GM23338 (cell line): Measurements from ENCODE around the gene FRMPD1. TPM values are rescaled to one million over a fixed set of nuclear protein-coding genes. Genes with fewer than 3 reads are reported as not detected.

Source experiments
- ATAC-seq: fragments of 200-7000 bp; cut with Tn5 transposase; 3 replicates; pipeline ENCODE4 v1.9.1; 2020
- DNase-seq: peaks from one replicate; pipeline ENCODE4 v3.0.0-alpha.2; 2015; ENCODE audit warnings: low spot score
- H2AFZ ChIP-seq: fragments of 200-600 bp; sonication (generic); 2 replicates; pipeline ENCODE4 v1.8.0; 2016; ENCODE audit warnings: antibody characterized with exemption, mild to moderate bottlenecking, moderate library complexity
- H3F3A ChIP-seq: fragments of 200-600 bp; sonication (generic); replicated peaks from 2 replicates; pipeline ENCODE4 v1.8.0; 2017; ENCODE audit warnings: antibody characterized with exemption, mixed run types, low read depth
- H3K27ac ChIP-seq: fragments of 200-600 bp; sonication (generic); 2 replicates; pipeline ENCODE4 v1.6.1; 2016; ENCODE audit warnings: low read depth
- H3K27me3 ChIP-seq: fragments of 200-600 bp; sonication (generic); 2 replicates; pipeline ENCODE4 v1.8.0; 2016; ENCODE audit warnings: mild to moderate bottlenecking, mixed run types, moderate library complexity; ENCODE audit not compliant: insufficient read depth
- H3K36me3 ChIP-seq: fragments of 200-600 bp; sonication (generic); 2 replicates; pipeline ENCODE4 v1.8.0; 2016; ENCODE audit warnings: mild to moderate bottlenecking; ENCODE audit not compliant: insufficient read depth
- H3K4me1 ChIP-seq: fragments of 200-600 bp; sonication (generic); 2 replicates; pipeline ENCODE4 v1.8.0; 2016; ENCODE audit warnings: mild to moderate bottlenecking, moderate library complexity; ENCODE audit not compliant: insufficient read depth
- H3K4me2 ChIP-seq: fragments of 200-600 bp; sonication (generic); 2 replicates; pipeline ENCODE4 v1.7.1; 2017; ENCODE audit warnings: mixed run types
- H3K4me3 ChIP-seq: fragments of 200-600 bp; sonication (generic); 2 replicates; pipeline ENCODE4 v1.6.1; 2016; ENCODE audit warnings: mixed run types
- H3K79me2 ChIP-seq: fragments of 200-600 bp; sonication (generic); replicated peaks from 2 replicates; pipeline ENCODE4 v1.8.0; 2017; ENCODE audit warnings: mild to moderate bottlenecking; ENCODE audit not compliant: insufficient read depth
- H3K9me2 ChIP-seq: fragments of 200-600 bp; sonication (generic); 2 replicates; pipeline ENCODE4 v1.8.0; 2017; ENCODE audit not compliant: insufficient read depth
- H4K20me1 ChIP-seq: fragments of 200-600 bp; sonication (generic); replicated peaks from 2 replicates; pipeline ENCODE4 v1.8.0; 2017; ENCODE audit warnings: mild to moderate bottlenecking; ENCODE audit not compliant: insufficient read depth
- H3K27ac Mint-ChIP-seq: 2 replicates; pipeline ENCODE4 v1.8.0; 2020; ENCODE audit warnings: inconsistent platforms, mild to moderate bottlenecking, moderate library complexity, mixed read lengths
- H3K27me3 Mint-ChIP-seq: 3 replicates; pipeline ENCODE4 v1.8.0; 2022; ENCODE audit warnings: low read depth, mild to moderate bottlenecking, moderate library complexity, mixed read lengths, inconsistent platforms; ENCODE audit not compliant: insufficient read depth, poor library complexity
- H3K36me3 Mint-ChIP-seq: 3 replicates; pipeline ENCODE4 v1.8.0; 2021; ENCODE audit warnings: low read depth, mild to moderate bottlenecking, inconsistent platforms, moderate library complexity, mixed read lengths
- H3K4me1 Mint-ChIP-seq: 3 replicates; pipeline ENCODE4 v1.8.0; 2020; ENCODE audit warnings: mild to moderate bottlenecking, inconsistent platforms, mixed read lengths
- H3K4me3 Mint-ChIP-seq: 3 replicates; pipeline ENCODE4 v1.8.0; 2021; ENCODE audit warnings: moderate library complexity, mild to moderate bottlenecking, inconsistent platforms, mixed read lengths
- H3K9me3 Mint-ChIP-seq: 3 replicates; pipeline ENCODE4 v1.8.0; 2020; ENCODE audit warnings: moderate library complexity, mild to moderate bottlenecking, inconsistent platforms, mixed read lengths
- CREB1 ChIP-seq: fragments of 250-450 bp; sonication (Bioruptor Pico); IDR thresholded peaks from 2 replicates; pipeline ENCODE4 v1.5.0; 2020; ENCODE audit warnings: low read depth, mild to moderate bottlenecking, moderate library complexity
- EZH2 ChIP-seq: fragments of 200-600 bp; sonication (generic); IDR thresholded peaks from one replicate; pipeline ENCODE4 v1.8.0; 2017; ENCODE audit warnings: antibody characterized with exemption, mild to moderate bottlenecking, low read depth; ENCODE audit not compliant: unreplicated experiment
- EZH2phosphoT487 ChIP-seq: fragments of 200-600 bp; sonication (generic); IDR thresholded peaks from one replicate; pipeline ENCODE4 v1.8.1; 2018; ENCODE audit warnings: antibody characterized with exemption; ENCODE audit not compliant: unreplicated experiment
- JUNB ChIP-seq: IDR thresholded peaks from one replicate; pipeline ENCODE4 v1.6.1; 2016; ENCODE audit warnings: antibody characterized with exemption; ENCODE audit not compliant: unreplicated experiment
- NANOG ChIP-seq: IDR thresholded peaks from 2 replicates; pipeline ENCODE4 v1.6.1; 2016; ENCODE audit warnings: antibody characterized with exemption, borderline replicate concordance
- POLR2AphosphoS5 ChIP-seq: IDR thresholded peaks from 2 replicates; pipeline ENCODE4 v1.6.1; 2016; ENCODE audit warnings: antibody characterized with exemption, low read depth
- STAT1 ChIP-seq: IDR thresholded peaks from one replicate; pipeline ENCODE4 v1.6.1; 2016; ENCODE audit warnings: antibody characterized with exemption; ENCODE audit not compliant: unreplicated experiment
- ZNF114 ChIP-seq: fragments of 250-450 bp; sonication (Bioruptor Pico); IDR thresholded peaks from 2 replicates; pipeline ENCODE4 v1.5.0; 2020; ENCODE audit warnings: mild to moderate bottlenecking, moderate library complexity
- ZNF331 ChIP-seq: fragments of 250-450 bp; sonication (Bioruptor Pico); IDR thresholded peaks from 2 replicates; pipeline ENCODE4 v1.5.0; 2020; ENCODE audit warnings: low read depth, mild to moderate bottlenecking, moderate library complexity
- ZNF462 ChIP-seq: fragments of 250-450 bp; sonication (Bioruptor Pico); IDR thresholded peaks from 2 replicates; pipeline ENCODE4 v1.5.0; 2020; ENCODE audit warnings: mild to moderate bottlenecking, moderate library complexity
- polyA plus RNA-seq: library from polyadenylated mRNA; unstranded; fragments of >200 nt; fragmentation: Nextera tagmentation; extraction: Ambion mirVana; gene quantifications from 2 replicates; pipeline ENCODE4 v1.2.1, GENCODE V29; 2016
- total RNA-seq: library from RNA; depleted of rRNA; stranded (reverse); fragments of >200 nt; shearing (Covaris generic); gene quantifications from 2 replicates; pipeline ENCODE4 v1.2.3, GENCODE V29; 2014
- TF ChIP-seq, protein P1 (sequence below), 2 experiments: fragments of 200-600 bp in 1 of 2; sonication (generic) in 1 of 2; conservative IDR thresholded peaks; 2 replicates each; pipeline versions ENCODE4 v1.5.1 to v1.6.1; 2016 to 2017; ENCODE audit warnings: antibody characterized with exemption in 2 of 2, low read depth in 2 of 2, mild to moderate bottlenecking in 2 of 2, moderate library complexity in 1 of 2
- TF ChIP-seq, protein P2 (sequence below): IDR thresholded peaks from one replicate; pipeline ENCODE4 v1.6.1; 2018; ENCODE audit warnings: antibody characterized with exemption; ENCODE audit not compliant: unreplicated experiment
- TF ChIP-seq, protein P3 (sequence below): IDR thresholded peaks from 2 replicates; pipeline ENCODE4 v1.6.1; 2016; ENCODE audit warnings: antibody characterized with exemption

Gene FRMPD1
- total and polyA plus RNA-seq, 2 experiments from 2014 or later: 0.23 to 0.63 TPM

DNA sequence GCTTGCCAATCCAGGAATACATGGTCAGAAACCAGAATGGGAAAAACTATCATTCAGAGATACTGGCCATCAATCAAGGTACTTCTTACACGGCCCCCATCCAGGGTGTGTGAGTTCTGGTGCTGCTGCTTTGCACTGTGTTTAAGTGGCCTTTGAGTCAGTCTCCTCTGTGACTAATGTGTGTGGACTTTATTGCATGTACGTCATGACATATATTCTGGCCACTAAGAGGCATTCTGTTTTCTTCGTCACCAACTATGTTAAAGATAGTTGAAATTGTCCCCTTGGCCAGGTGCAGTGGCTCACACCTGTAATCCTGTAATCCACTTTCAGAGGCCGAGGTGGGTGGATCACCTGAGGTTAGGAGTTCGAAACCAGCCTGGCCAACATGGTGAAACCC lies 125.6 kb downstream of the FRMPD1 start:
- no peaks in the 10 kb centered on the region for H3F3A ChIP-seq
- H3K4me1 ChIP-seq: no peaks in the 10 kb centered on the region
- Mint-ChIP-seq H3K27ac (no peak overlapping the region), H3K9me3 (no peaks in the 10 kb centered on the region), H3K36me3 (peaks cover 50% of the 10 kb centered on the region), H3K4me1 (no peaks in the 10 kb centered on the region), H3K4me3 (no peak overlapping the region), H3K27me3 (peaks cover 3% of the 10 kb centered on the region)
- H3K27me3 ChIP-seq: no peaks in the 10 kb centered on the region
- no peak for TF ChIP-seq JUNB
- TF ChIP-seq ZNF331 (CRISPR knock-in tag): no peak
- no peak for TF ChIP-seq ZNF462
- TF ChIP-seq NANOG: no peak
- TF ChIP-seq EZH2: no peak
- TF ChIP-seq, protein P1, sequence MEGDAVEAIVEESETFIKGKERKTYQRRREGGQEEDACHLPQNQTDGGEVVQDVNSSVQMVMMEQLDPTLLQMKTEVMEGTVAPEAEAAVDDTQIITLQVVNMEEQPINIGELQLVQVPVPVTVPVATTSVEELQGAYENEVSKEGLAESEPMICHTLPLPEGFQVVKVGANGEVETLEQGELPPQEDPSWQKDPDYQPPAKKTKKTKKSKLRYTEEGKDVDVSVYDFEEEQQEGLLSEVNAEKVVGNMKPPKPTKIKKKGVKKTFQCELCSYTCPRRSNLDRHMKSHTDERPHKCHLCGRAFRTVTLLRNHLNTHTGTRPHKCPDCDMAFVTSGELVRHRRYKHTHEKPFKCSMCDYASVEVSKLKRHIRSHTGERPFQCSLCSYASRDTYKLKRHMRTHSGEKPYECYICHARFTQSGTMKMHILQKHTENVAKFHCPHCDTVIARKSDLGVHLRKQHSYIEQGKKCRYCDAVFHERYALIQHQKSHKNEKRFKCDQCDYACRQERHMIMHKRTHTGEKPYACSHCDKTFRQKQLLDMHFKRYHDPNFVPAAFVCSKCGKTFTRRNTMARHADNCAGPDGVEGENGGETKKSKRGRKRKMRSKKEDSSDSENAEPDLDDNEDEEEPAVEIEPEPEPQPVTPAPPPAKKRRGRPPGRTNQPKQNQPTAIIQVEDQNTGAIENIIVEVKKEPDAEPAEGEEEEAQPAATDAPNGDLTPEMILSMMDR (conservative IDR thresholded peaks at IDR 0.05; ENCODE audit: low read depth in 2 of 2): no peak
- TF ChIP-seq, protein P2, sequence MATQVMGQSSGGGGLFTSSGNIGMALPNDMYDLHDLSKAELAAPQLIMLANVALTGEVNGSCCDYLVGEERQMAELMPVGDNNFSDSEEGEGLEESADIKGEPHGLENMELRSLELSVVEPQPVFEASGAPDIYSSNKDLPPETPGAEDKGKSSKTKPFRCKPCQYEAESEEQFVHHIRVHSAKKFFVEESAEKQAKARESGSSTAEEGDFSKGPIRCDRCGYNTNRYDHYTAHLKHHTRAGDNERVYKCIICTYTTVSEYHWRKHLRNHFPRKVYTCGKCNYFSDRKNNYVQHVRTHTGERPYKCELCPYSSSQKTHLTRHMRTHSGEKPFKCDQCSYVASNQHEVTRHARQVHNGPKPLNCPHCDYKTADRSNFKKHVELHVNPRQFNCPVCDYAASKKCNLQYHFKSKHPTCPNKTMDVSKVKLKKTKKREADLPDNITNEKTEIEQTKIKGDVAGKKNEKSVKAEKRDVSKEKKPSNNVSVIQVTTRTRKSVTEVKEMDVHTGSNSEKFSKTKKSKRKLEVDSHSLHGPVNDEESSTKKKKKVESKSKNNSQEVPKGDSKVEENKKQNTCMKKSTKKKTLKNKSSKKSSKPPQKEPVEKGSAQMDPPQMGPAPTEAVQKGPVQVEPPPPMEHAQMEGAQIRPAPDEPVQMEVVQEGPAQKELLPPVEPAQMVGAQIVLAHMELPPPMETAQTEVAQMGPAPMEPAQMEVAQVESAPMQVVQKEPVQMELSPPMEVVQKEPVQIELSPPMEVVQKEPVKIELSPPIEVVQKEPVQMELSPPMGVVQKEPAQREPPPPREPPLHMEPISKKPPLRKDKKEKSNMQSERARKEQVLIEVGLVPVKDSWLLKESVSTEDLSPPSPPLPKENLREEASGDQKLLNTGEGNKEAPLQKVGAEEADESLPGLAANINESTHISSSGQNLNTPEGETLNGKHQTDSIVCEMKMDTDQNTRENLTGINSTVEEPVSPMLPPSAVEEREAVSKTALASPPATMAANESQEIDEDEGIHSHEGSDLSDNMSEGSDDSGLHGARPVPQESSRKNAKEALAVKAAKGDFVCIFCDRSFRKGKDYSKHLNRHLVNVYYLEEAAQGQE: no peak
- TF ChIP-seq ZNF114 (CRISPR knock-in tag): no peak
- no peak for TF ChIP-seq EZH2phosphoT487
- TF ChIP-seq, protein P3, sequence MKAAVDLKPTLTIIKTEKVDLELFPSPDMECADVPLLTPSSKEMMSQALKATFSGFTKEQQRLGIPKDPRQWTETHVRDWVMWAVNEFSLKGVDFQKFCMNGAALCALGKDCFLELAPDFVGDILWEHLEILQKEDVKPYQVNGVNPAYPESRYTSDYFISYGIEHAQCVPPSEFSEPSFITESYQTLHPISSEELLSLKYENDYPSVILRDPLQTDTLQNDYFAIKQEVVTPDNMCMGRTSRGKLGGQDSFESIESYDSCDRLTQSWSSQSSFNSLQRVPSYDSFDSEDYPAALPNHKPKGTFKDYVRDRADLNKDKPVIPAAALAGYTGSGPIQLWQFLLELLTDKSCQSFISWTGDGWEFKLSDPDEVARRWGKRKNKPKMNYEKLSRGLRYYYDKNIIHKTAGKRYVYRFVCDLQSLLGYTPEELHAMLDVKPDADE: no peak
- TF ChIP-seq STAT1: no peak
- no peak for TF ChIP-seq POLR2AphosphoS5
- no peak for TF ChIP-seq CREB1 (CRISPR knock-in tag)
- DNase-seq: no peak
- H3K27ac ChIP-seq: no peak overlapping the region
- H3K79me2 ChIP-seq: peaks cover 1% of the 10 kb centered on the region; the same call in 1 of the 2 replicates
- H4K20me1 ChIP-seq: peaks cover 15% of the 10 kb centered on the region
- H3K36me3 ChIP-seq: peaks cover 32% of the 10 kb centered on the region
- H3K9me2 ChIP-seq: no peaks in the 10 kb centered on the region
- no peak overlapping the region for H3K4me3 ChIP-seq
- no peak overlapping the region for H2AFZ ChIP-seq
- H3K4me2 ChIP-seq: no peak overlapping the region
- ATAC-seq: no peak
